Mesothelial cell of epicardium (in vitro differentiated cells): Measurements from ENCODE around the gene RIPOR2. TPM values are rescaled to one million over a fixed set of nuclear protein-coding genes. Genes with fewer than 3 reads are reported as not detected.

Experiments
- DNase-seq, 2 experiments: peaks; one replicate each; pipeline ENCODE4 v3.0.0; 2021; ENCODE audit warnings: low spot score in 2 of 2; ENCODE audit not compliant: unreplicated experiment in 2 of 2
- H3K27ac Mint-ChIP-seq: 2 replicates; pipeline ENCODE4 v1.8.0; 2021; ENCODE audit warnings: mixed read lengths
- H3K27me3 Mint-ChIP-seq: 2 replicates; pipeline ENCODE4 v1.8.0; 2021; ENCODE audit warnings: low read depth, mixed read lengths
- H3K36me3 Mint-ChIP-seq: 2 replicates; pipeline ENCODE4 v1.8.0; 2021; ENCODE audit warnings: mixed read lengths
- H3K4me1 Mint-ChIP-seq: 2 replicates; pipeline ENCODE4 v1.8.0; 2021; ENCODE audit warnings: mixed read lengths
- H3K4me3 Mint-ChIP-seq: 2 replicates; pipeline ENCODE4 v1.8.0; 2021; ENCODE audit warnings: mild to moderate bottlenecking, moderate library complexity, mixed read lengths
- H3K9me3 Mint-ChIP-seq: 2 replicates; pipeline ENCODE4 v1.8.0; 2021; ENCODE audit warnings: mixed read lengths
- CTCF ChIP-seq: fragments of 200-600 bp; sonication (generic); IDR thresholded peaks from one replicate; pipeline ENCODE4 v1.5.0; 2021; ENCODE audit warnings: antibody characterized with exemption; ENCODE audit not compliant: unreplicated experiment
- total RNA-seq: library from RNA; stranded (reverse); gene quantifications from 3 replicates; pipeline ENCODE4 v1.2.1, GENCODE V29; 2021

Gene RIPOR2
- total RNA-seq, 1 donor from 2014 or later: 1.7 TPM

- Mint-ChIP-seq H3K9me3 (no peaks in the 10 kb centered on the region), H3K27me3 (no peaks in the 10 kb centered on the region), H3K27ac (no peak overlapping the region), H3K4me1 (peaks cover 9% of the 10 kb centered on the region), H3K4me3 (no peak overlapping the region), H3K36me3 (no peaks in the 10 kb centered on the region)
- no peak for TF ChIP-seq CTCF
- DNase-seq: no peak
Observed at GRCh38 chr6:24883618-24884017, 52.1 kb downstream of the RIPOR2 start.

- H3K9me3 Mint-ChIP-seq: peaks cover 2% of the 10 kb centered on the region
- no peak overlapping the region for H3K27ac Mint-ChIP-seq
- H3K36me3 Mint-ChIP-seq: no peaks in the 10 kb centered on the region
- DNase-seq: no peak
- H3K4me1 Mint-ChIP-seq: peaks cover 9% of the 10 kb centered on the region
- no peak overlapping the region for H3K4me3 Mint-ChIP-seq
- no peak for TF ChIP-seq CTCF
- H3K27me3 Mint-ChIP-seq: no peaks in the 10 kb centered on the region
Observed at GRCh38 chr6:24882835-24883555, 52.8 kb downstream of the RIPOR2 start.

- H3K4me3 Mint-ChIP-seq: no peak overlapping the region
- peaks cover 8% of the 10 kb centered on the region for H3K9me3 Mint-ChIP-seq
- H3K36me3 Mint-ChIP-seq: no peaks in the 10 kb centered on the region
- peaks cover 4% of the 10 kb centered on the region for H3K4me1 Mint-ChIP-seq
- TF ChIP-seq CTCF: no peak
- no peaks in the 10 kb centered on the region for H3K27me3 Mint-ChIP-seq
- no peak for DNase-seq
- no peak overlapping the region for H3K27ac Mint-ChIP-seq
Observed at GRCh38 chr6:24882295-24882694, 53.5 kb downstream of the RIPOR2 start.

- no peaks in the 10 kb centered on the region for H3K36me3 Mint-ChIP-seq
- DNase-seq: no peak
- no peak overlapping the region for H3K4me3 Mint-ChIP-seq
- no peak for TF ChIP-seq CTCF
- H3K4me1 Mint-ChIP-seq: peaks cover 4% of the 10 kb centered on the region
- no peaks in the 10 kb centered on the region for H3K27me3 Mint-ChIP-seq
- peaks cover 9% of the 10 kb centered on the region for H3K9me3 Mint-ChIP-seq
- no peak overlapping the region for H3K27ac Mint-ChIP-seq
Observed at GRCh38 chr6:24881376-24881775, 54.4 kb downstream of the RIPOR2 start.

- H3K4me1 Mint-ChIP-seq: peaks cover 4% of the 10 kb centered on the region
- H3K27me3 Mint-ChIP-seq: no peaks in the 10 kb centered on the region
- peaks cover 11% of the 10 kb centered on the region for H3K9me3 Mint-ChIP-seq
- H3K27ac Mint-ChIP-seq: no peak overlapping the region
- H3K36me3 Mint-ChIP-seq: no peaks in the 10 kb centered on the region
- TF ChIP-seq CTCF: no peak
- DNase-seq: no peak
- no peak overlapping the region for H3K4me3 Mint-ChIP-seq
Observed at GRCh38 chr6:24880451-24880850, 55.3 kb downstream of the RIPOR2 start.
